AG09309 (cell line): ENCODE data around the gene RAPGEF2.

ENCODE experiments used
- DNase-seq: peaks from one replicate; pipeline ENCODE4 v3.0.0-alpha.2; 2010; ENCODE audit warnings: low read depth
- H3K4me3 ChIP-seq: 2 replicates; pipeline ENCODE4 v1.5.1; 2011; ENCODE audit warnings: mild to moderate bottlenecking, low read depth, low read length, moderate library complexity; ENCODE audit not compliant: control insufficient read depth
- CTCF ChIP-seq: IDR thresholded peaks from 2 replicates; pipeline ENCODE4 v1.5.1; 2011; ENCODE audit warnings: mild to moderate bottlenecking, low read depth, low read length, inconsistent platforms; ENCODE audit not compliant: insufficient read depth, control insufficient read depth; ENCODE audit errors: missing control alignments

The RAPGEF2 gene

GRCh38 chr4:159227984-159228383, 125.1 kb downstream of the RAPGEF2 start:
- H3K4me3 ChIP-seq, result no peak overlapping the region
- TF ChIP-seq CTCF, result peak; percentile 9
- DNase-seq, result no peak

GRCh38 chr4:159229164-159229563, 126.3 kb downstream of the RAPGEF2 start:
- DNase-seq, result no peak
- no peak overlapping the region for H3K4me3 ChIP-seq
- TF ChIP-seq CTCF, result no peak

- no peak for DNase-seq
- TF ChIP-seq CTCF, result no peak
- no peak overlapping the region for H3K4me3 ChIP-seq
Measured at GRCh38 chr4:159232465-159233106, 129.7 kb downstream of the RAPGEF2 start.

GRCh38 chr4:159235779-159236368, 133.0 kb downstream of the RAPGEF2 start:
- TF ChIP-seq CTCF, result no peak
- H3K4me3 ChIP-seq, result no peak overlapping the region
- DNase-seq, result no peak

- no peak for DNase-seq
- no peak for TF ChIP-seq CTCF
- H3K4me3 ChIP-seq, result no peak overlapping the region
Measured at GRCh38 chr4:159237975-159238374, 135.1 kb downstream of the RAPGEF2 start.

GRCh38 chr4:159238631-159239030, 135.8 kb downstream of the RAPGEF2 start:
- TF ChIP-seq CTCF, result no peak
- DNase-seq, result no peak
- H3K4me3 ChIP-seq, result no peak overlapping the region
